Esophagus squamous epithelium (tissue), 5 donors: ENCODE data around the gene HAVCR1. TPM values are rescaled to one million over a fixed set of nuclear protein-coding genes. Genes with fewer than 3 reads are reported as not detected.
"Not testable (repeated sequence)": the region's sequence is repeated elsewhere in the genome, so short reads cannot be mapped to it uniquely, and the experiment has no call there.

Experiments
- DNase-seq: peaks from one replicate; lab custom pipeline; 2025; lab: John Stamatoyannopoulos, UW
- H3K27ac ChIP-seq, 4 donors: fragments of 200-600 bp; sonication (generic); one replicate each; pipeline ENCODE4 v1.5.1; 2016 to 2019; ENCODE audit warnings: mild to moderate bottlenecking in 1 of 4
- H3K27me3 ChIP-seq, 4 donors: fragments of 200-600 bp; sonication (generic); 1 replicate in 3 of 4; 2 replicates in 1 of 4; pipeline versions ENCODE4 v1.5.1 to v1.6.0; 2017 to 2021; ENCODE audit warnings: antibody characterized with exemption in 1 of 4
- H3K36me3 ChIP-seq, 3 donors: fragments of 200-600 bp; sonication (generic); one replicate each; pipeline ENCODE4 v1.5.1; 2016 to 2019
- H3K4me1 ChIP-seq, 3 donors: fragments of 200-600 bp; sonication (generic); one replicate each; pipeline ENCODE4 v1.5.1; 2017 to 2019
- H3K4me3 ChIP-seq, 4 donors: fragments of 200-600 bp; sonication (generic); 1 replicate in 3 of 4; 2 replicates in 1 of 4; pipeline ENCODE4 v1.5.1; 2016 to 2019; ENCODE audit warnings: mild to moderate bottlenecking in 2 of 4, moderate library complexity in 1 of 4
- H3K9me3 ChIP-seq, 3 donors: fragments of 200-600 bp; sonication (generic); one replicate each; pipeline ENCODE4 v1.5.1; 2016 to 2019
- POLR2A ChIP-seq, 4 donors: fragments of 450-650 bp; IDR thresholded peaks; one replicate each; pipeline ENCODE4 v1.6.1; 2017; ENCODE audit warnings: antibody characterized with exemption in 4 of 4, mild to moderate bottlenecking in 4 of 4, moderate library complexity in 3 of 4
- WGBS, 2 donors: methylation state at CpG; one replicate each; pipeline ENCODE4 v1.1.5; 2018; 5-methylcytosine and 5-hydroxymethylcytosine counted together
- intact Hi-C: fragments of 100-400 bp; cut with DNase I; formaldehyde crosslinking; loops from one replicate; pipeline ENCODE4 v1.15.0; 2022
- total RNA-seq, 4 donors: library from RNA; depleted of rRNA; stranded (reverse); fragments of >200 nt; gene quantifications; one replicate each; pipeline ENCODE4 v1.1.0, GENCODE V29; 2016
- TF ChIP-seq, protein P1 (sequence below), 6 experiments: fragments of 450-650 bp in 4 of 6; fragments of 200-600 bp in 2 of 6; sonication (generic) in 2 of 6; IDR thresholded peaks; one replicate each; pipeline ENCODE4 v1.5.1; 2016 to 2019; ENCODE audit warnings: antibody characterized with exemption in 6 of 6, mild to moderate bottlenecking in 4 of 6, moderate library complexity in 4 of 6
- donor health status: DM: yes; HTN: yes; CAD: no.

Gene HAVCR1
- total RNA-seq, 4 donors from 2014 or later = 0.19 TPM; not detected in 3

DNA sequence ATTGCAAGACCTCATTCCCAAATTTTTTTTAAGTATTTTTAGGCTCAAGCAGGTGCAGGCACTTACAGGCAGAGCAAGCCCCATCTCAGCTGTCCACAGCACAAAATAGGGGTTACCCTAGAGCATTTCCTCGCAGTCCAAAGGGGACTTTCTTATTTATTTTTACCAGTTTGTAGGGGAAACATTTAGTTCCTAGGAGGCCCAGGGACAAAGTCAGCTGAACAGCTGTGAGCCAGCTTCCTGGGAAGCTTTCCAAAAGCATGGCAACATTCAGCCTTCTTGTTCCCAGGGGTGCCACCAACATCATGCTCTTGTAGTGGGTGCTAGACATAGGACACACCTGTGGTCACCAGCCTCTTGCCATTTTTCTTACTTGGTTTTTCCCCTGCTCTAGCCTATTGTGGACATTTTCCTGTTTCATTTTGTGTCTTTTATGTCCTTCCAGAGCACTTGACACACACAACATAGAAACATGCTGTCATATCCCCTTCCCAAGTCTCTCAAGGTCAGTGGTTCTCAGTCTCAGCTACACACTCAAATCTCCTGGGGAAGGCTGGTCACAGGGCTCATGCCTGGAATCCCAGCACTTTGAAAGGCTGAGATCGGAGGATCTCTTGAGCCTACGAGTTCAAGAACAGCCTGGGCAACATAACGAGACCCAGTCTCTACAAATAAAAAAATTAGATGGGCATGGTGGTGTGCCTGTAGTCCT lies 38.2 kb downstream of the HAVCR1 start:
- TF ChIP-seq, protein P1, sequence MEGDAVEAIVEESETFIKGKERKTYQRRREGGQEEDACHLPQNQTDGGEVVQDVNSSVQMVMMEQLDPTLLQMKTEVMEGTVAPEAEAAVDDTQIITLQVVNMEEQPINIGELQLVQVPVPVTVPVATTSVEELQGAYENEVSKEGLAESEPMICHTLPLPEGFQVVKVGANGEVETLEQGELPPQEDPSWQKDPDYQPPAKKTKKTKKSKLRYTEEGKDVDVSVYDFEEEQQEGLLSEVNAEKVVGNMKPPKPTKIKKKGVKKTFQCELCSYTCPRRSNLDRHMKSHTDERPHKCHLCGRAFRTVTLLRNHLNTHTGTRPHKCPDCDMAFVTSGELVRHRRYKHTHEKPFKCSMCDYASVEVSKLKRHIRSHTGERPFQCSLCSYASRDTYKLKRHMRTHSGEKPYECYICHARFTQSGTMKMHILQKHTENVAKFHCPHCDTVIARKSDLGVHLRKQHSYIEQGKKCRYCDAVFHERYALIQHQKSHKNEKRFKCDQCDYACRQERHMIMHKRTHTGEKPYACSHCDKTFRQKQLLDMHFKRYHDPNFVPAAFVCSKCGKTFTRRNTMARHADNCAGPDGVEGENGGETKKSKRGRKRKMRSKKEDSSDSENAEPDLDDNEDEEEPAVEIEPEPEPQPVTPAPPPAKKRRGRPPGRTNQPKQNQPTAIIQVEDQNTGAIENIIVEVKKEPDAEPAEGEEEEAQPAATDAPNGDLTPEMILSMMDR (IDR thresholded peaks at IDR 0.05) = no peak
- TF ChIP-seq POLR2A (IDR thresholded peaks at IDR 0.05) = no peak
- intact Hi-C loops = no loop called here
- no peaks in the 10 kb centered on the region for H3K9me3 ChIP-seq
- H3K4me1 ChIP-seq = no peaks in the 10 kb centered on the region
- no peak for DNase-seq
- H3K27ac ChIP-seq = no peak overlapping the region
- no peaks in the 10 kb centered on the region for H3K27me3 ChIP-seq
- H3K4me3 ChIP-seq = no peak overlapping the region
- 52 to 89% methylated on average over 4 of the region's 4 CpGs for WGBS, 2 donors
- no peaks in the 10 kb centered on the region for H3K36me3 ChIP-seq

DNA sequence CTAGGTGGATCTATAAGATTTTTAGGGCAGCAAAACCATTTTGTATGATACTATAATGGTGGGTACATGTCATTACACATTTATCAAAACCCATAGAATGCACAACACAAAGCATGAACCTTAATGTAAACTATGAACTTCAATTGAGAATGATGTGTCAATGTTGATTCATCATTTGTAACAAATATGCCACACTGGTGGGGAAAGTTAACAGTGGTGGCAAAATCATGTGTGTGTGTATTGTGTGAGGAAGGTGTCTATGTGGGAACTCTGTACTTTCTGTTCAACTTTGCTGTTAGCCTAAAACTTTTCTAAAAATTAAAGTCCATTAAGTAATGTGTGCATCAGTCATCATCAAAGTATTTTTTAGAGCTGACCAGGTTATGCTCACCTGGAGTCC lies 38.9 kb downstream of the HAVCR1 start:
- Histone ChIP-seq H3K27me3 (no peaks in the 10 kb centered on the region), H3K9me3 (no peaks in the 10 kb centered on the region), H3K4me1 (no peaks in the 10 kb centered on the region), H3K36me3 (no peaks in the 10 kb centered on the region), H3K4me3 (no peak overlapping the region), H3K27ac (no peak overlapping the region)
- DNase-seq = no peak
- TF ChIP-seq, protein P1 (IDR thresholded peaks at IDR 0.05) = no peak
- TF ChIP-seq POLR2A (IDR thresholded peaks at IDR 0.05) = no peak
- intact Hi-C loops = no loop called here

DNA sequence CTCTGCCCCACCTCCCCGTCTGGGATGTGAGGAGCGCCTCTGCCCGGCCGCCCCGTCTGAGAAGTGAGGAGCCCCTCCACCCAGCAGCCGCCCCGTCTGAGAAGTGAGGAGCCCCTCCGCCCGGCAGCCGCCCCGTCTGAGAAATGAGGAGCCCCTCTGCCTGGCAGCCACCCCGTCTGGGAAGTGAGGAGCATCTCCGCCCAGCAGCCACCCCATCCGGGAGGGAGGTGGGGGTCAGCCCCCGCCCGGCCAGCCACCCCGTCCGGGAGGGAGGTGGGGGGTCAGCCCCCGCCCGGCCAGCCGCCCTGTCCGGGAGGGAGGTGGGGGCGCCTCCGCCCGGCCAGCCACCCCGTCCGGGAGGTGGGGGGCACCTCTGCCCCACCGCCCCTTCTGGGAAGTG lies 44.8 kb downstream of the HAVCR1 start:
- H3K27ac ChIP-seq, H3K4me1 ChIP-seq, DNase-seq, H3K27me3 ChIP-seq, H3K4me3 ChIP-seq, H3K36me3 ChIP-seq, H3K9me3 ChIP-seq, intact Hi-C loops: not testable (repeated sequence)
- WGBS, 2 donors = no CpG with 5 or more reads among the region's 28 CpGs

DNA sequence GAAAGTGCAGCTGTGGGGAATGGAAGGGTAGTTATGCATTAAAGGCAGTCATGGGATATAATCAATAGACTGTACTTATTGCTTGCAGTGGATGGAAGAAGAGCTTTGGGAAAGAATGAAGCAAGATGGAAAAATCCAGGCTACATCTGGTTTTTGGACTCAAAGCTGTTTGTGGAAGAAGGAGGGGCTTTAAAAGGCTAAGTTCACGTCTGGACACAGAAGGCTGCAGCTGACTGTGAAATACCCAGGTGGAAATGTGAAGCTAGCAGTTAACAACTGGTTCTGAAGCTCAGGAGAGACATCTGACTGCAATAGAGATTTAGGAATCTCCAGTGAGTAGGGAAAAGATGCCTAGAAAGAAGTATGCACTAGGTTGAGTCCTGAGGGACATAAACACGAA lies 52.7 kb downstream of the HAVCR1 start:
- intact Hi-C loops = no loop called here
- WGBS, 2 donors = 53 to 54% methylated on average over 2 of the region's 2 CpGs
- H3K4me1 ChIP-seq = no peaks in the 10 kb centered on the region
- H3K36me3 ChIP-seq = no peaks in the 10 kb centered on the region
- no peak overlapping the region for H3K27ac ChIP-seq
- TF ChIP-seq, protein P1 (IDR thresholded peaks at IDR 0.05) = no peak
- no peak for TF ChIP-seq POLR2A (IDR thresholded peaks at IDR 0.05)
- H3K4me3 ChIP-seq = no peak overlapping the region
- H3K9me3 ChIP-seq = peaks cover 0 to 5% (median under 1%) of the 10 kb centered on the region in 3 donors
- H3K27me3 ChIP-seq = no peaks in the 10 kb centered on the region
- DNase-seq = no peak

DNA sequence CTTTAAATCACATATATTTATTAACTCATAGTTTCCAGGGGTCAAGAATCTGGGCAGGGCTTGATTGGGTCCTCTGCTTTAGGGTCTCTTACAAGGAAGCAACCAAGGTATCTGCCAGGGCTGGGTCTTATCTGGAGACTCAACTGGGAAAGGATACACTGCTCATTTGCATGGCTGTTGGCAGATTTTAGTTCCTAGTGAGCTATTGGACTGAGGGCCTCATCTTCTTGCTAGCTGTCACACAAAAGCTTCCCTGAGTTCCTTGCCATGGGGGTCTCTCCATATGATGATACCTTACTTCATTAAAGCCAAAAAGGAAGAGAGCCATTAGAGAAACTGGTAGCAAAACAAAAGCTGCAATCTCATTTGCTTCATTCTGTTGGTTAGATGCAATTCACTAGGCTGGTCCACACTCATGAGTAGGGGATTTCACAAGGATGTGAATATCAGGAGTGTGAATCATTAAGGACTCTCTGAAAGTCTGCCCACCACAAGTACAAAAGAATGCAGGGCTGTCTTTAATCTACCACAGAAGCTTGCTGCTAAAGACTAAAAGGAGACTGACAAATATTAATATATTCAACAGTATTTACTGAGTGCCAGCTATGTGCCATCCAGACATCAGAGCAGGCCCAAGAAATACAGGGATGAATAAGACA lies 53.9 kb downstream of the HAVCR1 start:
- intact Hi-C loops = no loop called here

More for the DNA sequence above, 53.9 kb downstream of the HAVCR1 start:
- H3K9me3 ChIP-seq = peaks cover 0 to 9% (median 5%) of the 10 kb centered on the region in 3 donors
- H3K4me3 ChIP-seq = no peak overlapping the region
- H3K27ac ChIP-seq = no peak overlapping the region
- no peak for DNase-seq
- H3K4me1 ChIP-seq = no peaks in the 10 kb centered on the region
- H3K36me3 ChIP-seq = no peaks in the 10 kb centered on the region
- no peaks in the 10 kb centered on the region for H3K27me3 ChIP-seq
- no peak for TF ChIP-seq POLR2A (IDR thresholded peaks at IDR 0.05)
- TF ChIP-seq, protein P1 (IDR thresholded peaks at IDR 0.05) = no peak
